Activated naive CD4-positive, alpha-beta T cell treated with Interleukin-2 at 50 U/mL for 16 hours (primary cell): ENCODE results near the gene MAD1L1.
"Not testable (repeated sequence)": the region's sequence is repeated elsewhere in the genome, so short reads cannot be mapped to it uniquely, and the experiment has no call there.

Experiments used
- DNase-seq: peaks from one replicate; pipeline ENCODE4 v3.0.0-alpha.2; 2020

MAD1L1 gene

DNA sequence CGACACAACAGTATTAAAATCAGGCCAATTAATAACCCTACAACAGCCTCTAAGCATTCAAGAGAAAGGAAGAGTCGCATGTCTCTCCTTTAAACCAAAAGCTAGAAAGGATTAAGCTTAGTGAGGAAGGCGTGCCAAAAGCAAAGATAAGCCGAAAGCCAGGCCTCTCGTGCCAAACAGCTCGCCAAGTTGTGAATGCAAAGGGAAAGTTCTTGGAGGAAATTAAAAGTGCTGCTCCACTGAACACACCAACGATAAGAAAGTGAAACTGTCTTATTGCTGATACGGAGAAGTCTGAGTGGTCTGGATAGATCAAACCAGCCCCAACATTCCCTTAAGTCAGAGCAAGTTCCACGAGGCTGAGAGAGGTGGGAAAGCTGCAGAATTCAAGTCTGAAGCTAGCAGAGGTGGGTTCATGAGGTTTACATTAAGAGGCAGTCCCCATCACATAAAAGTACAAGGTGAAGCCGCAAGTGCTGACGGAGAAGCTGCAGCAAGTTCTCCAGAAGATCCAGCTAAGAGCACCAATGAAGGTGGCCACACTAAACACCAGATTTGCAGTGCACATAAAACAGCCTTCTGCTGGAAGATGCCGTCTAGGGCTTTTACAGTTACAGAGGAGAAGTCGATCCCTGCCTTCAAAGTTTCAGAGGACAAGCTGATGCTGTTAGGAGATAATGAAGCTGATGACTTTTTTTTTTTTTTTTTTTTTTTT lies 194.8 kb downstream of the MAD1L1 start:
- no peak for DNase-seq

DNA sequence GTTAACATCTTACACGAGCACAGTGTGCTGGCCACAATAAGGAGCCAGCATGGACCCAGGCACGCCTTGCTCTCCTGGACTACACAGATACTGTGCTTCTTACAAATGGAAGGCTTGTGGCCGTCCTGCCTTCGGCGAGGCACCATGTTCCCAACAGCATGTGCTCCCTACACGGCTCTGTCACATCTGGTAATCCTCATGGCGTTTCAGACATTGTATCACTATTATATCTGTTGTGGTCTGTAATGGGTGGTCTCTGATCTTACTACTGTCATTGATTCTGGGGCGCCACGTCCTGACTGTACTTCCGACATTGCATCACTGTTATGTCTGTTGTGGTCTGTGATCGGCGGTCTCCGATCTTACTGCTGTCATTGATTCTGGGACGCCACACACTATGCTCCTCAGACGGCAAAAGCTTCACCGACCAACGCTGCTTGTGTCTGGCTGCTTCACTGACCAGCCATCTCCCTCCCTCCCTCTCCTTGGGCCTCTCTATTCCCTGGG lies 195.4 kb downstream of the MAD1L1 start:
- DNase-seq, result no peak

DNA sequence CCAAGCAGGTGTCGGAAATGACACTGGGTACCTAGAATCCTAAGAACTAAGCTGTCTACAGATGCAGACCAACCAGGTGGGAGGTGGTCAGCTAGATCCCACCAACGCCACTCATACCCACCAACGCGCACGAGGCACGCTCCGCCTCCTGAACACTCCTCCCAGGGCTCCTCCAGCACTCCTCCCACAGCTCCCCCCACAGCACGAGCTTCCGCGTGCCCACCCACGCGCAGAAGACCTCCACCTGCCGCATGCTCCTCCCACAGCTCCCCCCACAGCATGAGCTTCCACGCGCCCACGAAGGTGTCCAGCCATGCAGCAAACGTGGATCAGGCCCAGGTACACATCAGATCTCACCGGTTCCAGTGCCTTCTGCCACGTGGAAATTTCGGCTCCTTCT lies 196.0 kb downstream of the MAD1L1 start:
- DNase-seq, result no peak

DNA sequence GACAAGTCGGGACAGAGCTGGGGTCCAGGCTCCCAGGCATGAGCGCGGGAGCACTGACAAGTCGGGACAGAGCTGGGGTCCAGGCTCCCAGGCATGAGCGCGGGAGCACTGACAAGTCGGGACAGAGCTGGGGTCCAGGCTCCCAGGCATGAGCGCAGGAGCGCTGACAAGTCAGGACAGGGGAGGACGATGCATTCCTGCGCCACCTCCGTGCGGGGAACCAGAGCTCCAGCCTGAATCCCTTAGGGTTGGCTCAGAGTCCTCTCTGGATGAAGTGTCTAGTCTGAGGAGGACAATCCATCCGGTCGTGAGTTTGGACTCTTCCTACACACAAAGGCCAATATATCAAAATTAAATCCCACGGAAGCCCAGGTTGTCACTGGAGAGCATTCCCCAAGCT lies 196.5 kb downstream of the MAD1L1 start:
- not testable (repeated sequence) for DNase-seq

DNA sequence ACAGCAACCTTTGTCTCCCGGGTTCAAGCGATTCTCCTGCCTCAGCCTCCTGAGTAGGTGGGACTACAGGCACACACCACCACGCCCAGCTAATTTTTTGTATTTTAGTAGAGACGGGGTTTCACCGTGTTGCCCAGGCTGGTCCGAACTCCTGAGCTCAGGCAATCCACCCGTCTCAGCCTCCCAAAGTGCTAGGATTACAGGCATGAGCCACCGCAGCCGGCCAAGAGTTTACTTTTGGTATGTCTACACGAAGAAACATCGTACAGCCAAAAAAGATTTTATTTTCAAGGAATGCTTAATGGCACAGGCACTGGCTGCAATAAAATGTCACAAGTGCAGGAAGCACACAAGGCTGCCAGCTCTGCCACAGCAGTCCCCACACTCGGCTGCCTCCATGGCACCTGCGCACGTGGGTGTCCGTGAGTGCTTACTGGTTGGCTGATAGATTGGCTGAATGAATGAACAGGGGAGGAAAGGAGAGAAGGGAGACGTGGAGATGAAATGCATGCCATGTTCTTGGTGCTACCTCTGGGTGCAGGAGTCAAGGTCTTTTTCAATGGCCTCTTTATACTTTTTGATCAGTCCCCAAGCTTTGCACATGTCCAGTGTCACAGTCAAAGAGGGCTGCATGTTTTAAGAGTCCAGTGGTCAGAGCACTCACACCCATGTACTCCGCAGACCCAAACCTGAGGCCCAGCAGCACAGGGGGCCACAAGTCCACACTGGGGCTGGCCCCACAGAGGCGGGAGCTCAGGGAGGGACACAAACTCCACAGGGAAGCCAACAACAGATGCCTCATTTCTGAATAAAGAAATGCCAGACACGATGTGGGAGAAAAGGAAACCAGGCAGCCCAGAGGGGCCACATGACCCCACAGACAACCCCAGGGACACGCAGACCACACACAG lies 198.2 kb downstream of the MAD1L1 start:
- DNase-seq, result no peak

DNA sequence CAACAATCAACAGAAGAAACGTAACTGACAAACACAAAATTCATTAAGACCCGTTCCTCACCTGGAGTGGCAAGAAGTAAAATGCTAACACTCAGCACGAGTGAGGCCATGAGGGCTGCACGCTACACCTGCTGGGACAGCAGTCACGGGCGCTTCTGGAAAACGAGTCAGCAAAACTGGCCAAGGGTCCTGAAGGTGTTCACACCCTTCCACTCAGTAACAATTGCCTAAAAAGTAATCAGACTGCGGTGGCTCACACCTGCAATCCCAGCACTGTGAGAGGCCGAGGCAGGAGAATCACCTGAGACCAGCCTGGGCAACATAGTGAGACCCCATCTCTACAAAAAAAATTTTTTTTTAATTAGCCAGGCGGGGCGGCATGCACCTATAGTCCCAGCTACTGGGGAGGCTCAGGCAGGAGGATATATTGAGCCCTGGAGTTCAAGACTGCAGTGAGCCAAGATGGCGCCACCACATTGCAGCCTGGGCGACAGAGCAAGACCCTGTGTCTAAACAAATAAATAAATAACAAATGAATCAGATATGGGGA lies 199.1 kb downstream of the MAD1L1 start:
- no peak for DNase-seq

DNA sequence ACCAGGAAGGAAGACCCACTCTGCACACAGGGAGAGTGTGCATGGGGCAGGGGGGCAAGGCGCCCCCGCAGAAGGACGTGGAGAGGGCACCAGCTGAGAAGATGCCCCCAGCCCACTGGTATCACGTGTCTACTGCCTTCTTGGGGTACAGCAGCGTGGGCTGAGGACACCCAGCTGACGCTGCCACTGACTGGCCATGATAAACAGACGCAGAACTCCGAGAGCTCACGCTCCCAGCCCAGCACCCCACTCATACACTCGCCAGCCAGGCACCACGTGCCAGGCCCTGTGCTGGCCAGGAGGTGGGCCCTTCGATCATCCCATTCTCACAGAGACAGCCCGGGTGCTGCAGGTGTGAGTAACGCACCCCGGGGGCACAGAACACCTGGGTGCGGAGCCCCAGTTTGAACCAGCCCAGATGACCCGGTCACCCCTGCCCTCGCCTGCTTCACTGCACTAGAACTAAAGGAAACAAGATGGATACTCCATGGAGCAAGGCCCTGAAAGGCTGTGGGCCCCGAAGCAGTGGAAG lies 199.8 kb downstream of the MAD1L1 start:
- no peak for DNase-seq

DNA sequence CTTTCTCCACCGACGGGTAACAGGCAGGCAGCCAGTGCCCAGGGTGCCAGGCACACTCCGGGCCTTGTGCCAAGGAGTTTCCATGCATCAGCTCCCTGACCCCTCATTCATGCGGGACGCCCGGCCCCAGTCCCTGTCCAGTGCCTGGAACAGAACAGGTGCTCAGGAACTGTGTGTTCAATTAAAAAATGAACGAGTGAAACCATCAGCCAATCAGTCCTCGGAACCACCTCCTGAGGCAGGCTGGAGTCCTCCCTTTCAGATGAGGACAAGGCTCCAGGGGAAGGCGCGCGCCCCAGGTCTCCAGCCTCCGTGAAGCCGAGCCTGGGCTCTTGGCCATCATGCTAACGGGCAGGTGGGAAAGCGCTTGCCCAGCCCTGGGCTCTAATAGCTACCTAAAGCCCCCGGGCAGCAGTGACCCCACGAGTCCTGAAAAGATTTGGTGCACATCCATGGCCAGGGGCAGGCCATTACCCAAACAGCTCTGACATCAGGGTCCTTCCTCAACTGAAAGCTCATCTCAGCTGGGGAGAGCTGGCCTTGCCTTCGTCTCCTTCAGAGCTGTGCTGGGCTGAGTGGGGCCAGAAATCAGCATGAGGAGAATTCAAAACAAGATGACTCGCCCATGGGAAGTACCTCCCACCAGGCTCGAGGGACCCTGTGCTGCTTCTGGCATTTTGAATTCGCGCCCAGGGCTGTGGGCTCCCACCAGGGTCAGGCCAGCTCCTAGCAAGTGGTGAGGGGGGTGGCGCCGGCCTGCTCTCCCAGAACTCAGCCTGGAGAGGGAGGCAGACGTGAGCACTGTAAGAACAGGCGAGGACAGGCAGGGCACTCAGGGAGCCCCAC lies 200.5 kb downstream of the MAD1L1 start:
- no peak for DNase-seq

DNA sequence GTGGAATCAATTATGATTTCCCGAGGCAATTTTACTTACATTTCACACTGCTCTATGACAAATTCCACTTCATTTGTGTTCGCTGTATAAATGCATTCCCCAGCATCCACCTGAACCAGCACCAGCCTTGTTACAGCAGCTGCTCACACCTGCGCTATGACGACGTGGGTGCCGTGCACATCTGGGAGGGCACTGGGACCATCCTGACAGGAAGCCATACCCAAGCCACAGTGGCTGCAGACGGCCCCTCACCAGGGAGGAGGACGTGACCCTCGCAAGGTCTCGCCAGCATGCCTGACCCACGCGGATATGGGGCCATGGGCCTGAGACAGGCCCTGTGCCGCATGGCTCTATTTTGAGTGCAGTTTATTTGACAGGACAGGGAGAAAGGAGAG lies 201.3 kb downstream of the MAD1L1 start:
- no peak for DNase-seq

DNA sequence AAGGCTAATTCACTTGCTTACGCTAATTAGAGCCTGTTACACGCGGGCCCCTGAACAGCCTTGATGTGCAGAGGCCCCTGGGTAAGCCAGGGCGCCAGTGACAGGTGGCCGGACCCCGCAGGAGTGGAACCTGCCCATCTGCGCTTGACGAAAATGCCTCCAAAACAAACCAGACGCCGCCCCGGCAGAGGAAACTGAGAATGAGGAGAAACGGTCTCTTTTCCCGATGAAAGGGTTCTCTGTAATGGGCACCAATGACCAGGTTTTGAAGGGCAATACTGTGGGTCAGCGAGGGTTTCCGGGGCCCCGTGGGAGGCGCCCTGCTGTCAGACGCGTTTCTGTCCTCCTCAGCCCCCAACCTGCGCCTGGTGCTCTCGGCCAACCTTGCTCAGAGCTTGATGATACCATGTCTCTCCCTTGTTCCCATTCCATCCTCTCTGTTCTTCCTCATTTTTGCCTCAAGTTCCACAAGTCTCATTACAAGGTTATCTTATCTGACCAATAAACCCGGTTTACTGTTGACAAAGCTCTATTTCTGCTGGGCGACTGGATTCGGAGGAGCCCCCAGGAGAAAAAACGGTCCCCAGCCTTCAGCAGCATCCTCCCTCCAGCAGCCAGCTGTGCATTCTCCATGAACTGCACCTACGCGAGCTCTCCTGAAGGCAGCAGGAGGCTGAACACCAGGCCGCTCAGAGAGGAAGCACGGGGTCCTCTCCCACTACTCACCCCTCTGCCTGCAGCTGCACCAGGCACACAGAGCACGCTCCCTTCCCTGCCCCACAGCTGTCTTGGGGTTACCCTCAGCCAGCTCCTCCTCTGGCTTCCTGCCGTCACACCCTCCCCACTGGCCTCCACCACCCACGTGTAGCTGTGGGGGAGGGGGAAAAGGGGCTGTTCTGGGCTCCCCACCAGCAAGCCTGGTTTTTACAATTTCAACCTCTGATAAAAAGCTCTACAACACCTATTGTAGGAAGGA lies 202.0 kb downstream of the MAD1L1 start:
- DNase-seq, result no peak

DNA sequence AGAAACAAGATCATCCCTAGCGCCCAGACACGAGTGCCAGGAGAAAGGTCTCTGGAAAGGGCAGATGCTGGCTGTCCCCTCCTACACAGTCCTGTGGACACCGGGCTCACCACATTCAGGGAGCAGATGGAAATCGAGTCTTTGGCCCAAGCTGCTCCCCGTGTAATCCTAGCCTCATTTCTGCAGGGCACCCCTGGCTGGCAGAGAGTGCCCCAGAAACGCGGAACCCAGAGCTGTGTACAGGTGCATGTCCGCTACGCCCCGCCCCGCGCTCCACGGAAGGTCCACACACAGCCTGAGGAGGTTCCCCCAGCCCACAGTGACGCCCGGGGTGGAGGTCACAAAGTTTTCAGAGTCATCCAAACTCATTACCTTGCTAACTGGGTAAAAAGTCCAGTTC lies 202.8 kb downstream of the MAD1L1 start:
- no peak for DNase-seq

DNA sequence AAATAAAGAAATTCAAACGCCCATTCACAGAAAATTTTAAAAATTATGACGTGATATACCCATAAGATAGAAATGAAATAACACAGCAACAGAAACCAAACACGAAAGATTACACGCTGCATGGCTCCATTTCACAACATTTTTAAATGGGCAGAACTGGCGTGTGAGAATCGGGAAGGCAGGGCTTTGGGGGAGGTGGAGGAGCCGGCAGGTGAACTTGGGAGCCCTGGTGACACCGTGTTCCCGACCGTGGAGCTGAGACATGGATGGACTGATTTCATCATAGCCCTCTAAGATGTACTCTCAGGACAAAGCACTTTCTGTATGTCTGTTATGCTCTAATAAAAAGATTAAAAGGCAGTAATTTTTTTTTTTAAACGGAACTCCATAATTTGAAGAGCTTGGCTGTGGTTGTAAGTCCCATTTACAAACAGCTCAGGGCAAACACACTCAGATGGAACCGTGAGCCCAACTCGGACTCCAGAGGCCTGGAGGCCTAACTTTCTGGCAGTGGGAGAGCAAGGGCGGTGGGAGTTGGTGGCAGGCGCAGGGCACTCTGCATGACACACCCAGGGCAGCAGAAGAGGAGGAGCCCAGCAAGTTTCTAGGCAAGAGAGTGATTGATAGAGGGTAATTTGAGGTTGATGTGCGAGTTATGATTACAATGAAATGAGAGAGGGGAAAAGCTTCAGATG lies 203.4 kb downstream of the MAD1L1 start:
- DNase-seq, result no peak

DNA sequence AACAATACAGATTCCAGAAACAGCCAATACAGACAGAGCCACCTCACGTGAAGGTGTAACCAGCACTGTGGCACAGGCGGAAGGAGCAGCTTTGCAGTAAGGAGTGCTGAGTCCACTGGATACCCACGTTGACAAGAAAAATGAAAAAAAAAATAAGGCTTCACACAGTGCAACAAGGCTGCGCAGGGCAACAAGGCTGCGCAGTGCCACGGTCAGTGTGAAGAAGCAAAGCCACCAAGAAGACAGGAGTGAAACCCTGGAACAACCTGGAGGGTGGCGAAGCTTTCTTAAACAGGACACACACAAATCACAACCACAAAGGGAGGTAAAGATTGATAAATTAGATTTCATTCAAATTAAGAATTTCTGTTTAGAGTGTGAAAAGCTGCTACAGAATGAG lies 204.0 kb downstream of the MAD1L1 start:
- no peak for DNase-seq

DNA sequence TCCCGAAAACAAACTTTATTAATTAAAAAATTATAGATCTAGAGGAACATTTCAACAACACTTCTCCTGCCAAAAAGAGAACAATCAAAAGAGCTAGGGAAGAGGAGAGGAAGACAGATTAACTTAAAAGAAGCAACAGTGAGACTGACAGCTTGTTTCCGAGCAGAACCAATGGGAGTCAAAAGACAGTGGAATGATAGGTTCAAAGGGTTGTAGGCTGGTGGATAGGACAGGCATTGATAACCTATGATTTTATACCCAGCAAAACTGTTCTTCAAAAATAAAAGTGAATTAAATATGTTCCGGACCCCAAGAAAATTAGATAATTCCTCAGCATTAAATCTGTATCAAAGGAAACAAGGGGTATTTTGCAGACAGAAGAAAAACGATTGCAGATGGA lies 207.6 kb downstream of the MAD1L1 start:
- DNase-seq, result no peak

DNA sequence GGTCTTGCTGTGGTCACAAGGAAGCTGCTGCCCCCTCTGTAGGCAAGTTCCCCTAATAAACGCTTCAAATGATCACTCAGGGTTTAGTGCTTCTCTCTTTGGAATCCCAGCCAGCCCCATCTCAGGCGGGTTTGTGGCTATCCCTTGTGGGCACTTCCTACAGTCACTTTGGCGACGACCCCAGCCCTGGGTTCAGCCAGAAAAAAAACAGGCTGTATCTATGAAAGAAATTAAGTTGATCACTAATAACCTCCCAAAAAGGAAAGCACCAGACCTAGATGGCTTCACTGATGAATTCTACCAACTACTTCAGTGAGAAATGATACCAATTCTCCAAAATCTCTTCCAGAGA lies 208.2 kb downstream of the MAD1L1 start:
- no peak for DNase-seq

DNA sequence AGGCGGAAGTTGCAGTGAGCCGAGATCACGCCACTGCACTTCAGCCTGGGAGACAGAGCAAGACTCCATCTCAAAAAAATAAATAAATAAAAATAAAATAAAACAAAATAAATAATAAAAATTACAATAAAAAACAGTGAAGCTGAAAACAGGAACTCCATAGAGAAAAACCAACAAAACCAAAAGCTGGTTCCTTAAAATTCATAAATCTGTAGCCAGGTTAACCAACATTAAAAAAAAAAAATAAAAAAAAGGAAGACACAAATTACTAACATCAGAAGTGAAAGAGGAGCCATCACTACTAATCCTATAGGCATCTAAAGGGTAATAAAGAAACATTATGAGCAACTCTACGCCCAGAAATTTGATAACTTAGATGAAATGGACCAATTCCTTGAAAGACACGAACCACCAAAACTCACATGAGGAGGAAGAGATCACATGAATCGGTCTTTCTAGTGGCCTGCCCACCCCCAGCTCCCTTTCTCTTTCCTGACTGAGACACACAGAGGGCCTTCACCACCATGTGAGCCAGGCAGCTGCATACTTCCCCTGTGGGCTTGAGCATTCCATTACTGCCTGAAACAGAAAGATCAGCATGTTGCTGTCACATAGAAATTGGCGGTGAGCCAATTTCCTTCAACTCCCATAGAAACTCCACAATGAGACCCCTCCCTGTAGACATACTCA lies 208.7 kb downstream of the MAD1L1 start:
- DNase-seq, result no peak

DNA sequence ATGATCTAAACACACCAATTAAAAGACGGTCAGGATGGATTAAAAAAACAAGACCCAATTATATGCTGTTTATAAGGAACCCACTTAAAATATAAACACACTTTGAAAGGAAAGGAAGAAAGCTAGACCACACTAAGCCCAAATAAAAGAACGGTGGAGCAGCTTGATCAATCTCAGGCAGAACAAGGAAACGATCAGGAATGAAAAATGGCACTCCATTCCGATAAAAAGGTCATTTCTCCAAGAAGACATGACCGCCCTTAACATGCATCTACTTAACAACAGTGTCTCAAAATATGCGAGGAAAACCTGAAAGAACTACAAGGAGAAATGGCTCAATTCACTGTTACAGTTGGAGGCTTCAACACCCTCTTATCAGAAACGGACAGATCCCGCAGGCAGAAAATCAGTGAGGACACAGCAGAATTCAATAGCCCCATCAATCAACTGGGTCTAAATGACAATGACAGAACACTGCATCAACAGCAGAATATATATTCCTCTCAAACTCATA lies 210.0 kb downstream of the MAD1L1 start:
- DNase-seq, result no peak

DNA sequence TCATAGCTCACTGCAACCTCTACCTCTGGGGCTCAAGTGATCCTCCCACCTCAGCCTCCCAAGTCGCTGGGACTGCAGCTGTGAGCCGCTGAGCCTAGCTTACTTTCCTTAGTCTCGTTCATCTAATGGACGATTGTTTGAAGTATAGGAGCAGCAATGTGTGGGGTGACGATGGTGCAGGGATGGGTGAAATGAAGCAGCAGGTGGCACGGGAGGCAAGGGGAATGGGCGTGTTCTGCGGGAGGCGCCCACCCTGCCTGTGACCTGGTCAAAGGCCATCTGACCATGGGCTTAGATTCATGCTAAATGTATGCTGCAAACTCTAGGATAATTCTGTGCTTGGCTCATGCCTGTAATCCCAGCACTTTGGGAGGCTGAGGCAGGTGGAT lies 210.7 kb downstream of the MAD1L1 start:
- DNase-seq, result no peak

DNA sequence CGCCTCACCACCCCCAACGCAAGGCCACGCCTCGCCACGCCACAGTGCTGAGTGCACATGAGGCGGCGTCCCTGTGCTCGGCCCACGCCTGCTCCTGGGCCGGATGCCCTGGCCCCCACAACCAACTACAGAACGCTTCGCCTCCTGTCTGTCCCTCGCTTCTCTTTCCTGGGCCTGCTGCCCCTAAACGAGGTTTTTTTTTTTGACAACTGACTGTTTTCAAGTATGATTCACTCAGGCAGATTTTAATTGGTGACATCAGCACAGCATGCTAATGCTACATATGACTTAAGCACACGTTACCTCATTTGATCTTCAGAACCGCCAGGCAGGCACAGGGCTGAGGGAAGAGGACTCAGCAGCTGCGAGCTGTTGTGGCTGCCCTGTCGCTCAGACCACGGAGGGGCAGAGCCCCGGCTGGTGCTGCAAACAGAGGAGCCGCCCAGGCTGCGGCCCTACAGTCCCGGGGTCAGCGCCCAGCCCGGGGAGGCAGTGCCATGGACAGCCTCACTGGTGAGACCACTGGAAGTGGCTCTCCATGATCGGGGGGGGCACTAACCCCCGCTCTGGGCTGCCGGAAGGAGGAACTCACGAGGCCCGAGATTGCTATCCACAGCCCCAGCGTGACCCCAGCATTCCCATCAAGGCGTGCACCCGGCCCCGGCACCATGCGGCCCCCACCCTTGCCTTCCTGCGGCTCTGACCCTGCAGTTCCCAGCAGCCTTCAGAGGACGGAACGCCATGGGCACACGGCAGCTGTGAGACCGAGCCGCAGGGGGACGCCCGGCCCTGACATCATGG lies 212.8 kb downstream of the MAD1L1 start:
- DNase-seq, result peak; percentile 8
